Measurements from ENCODE around the gene BCR.

Gene BCR

GRCh38 chr22:23178512-23179254 lies 1.6 kb upstream of the BCR start:
- DNase-seq: peak; percentile 65

- no peak for DNase-seq
Measured at GRCh38 chr22:23179381-23180299, 669 bp upstream of the BCR start.

- DNase-seq: no peak
Measured at GRCh38 chr22:23180893-23181720, 798 bp downstream of the BCR start.

GRCh38 chr22:23181721-23182308 lies 1.5 kb downstream of the BCR start:
- no peak for DNase-seq

GRCh38 chr22:23182309-23183060 lies 2.2 kb downstream of the BCR start:
- no peak for DNase-seq

GRCh38 chr22:23183061-23183698 lies 2.9 kb downstream of the BCR start:
- no peak for DNase-seq

GRCh38 chr22:23184100-23184763 lies 3.9 kb downstream of the BCR start:
- no peak for DNase-seq

- DNase-seq: peak; percentile 69
Measured at GRCh38 chr22:23184764-23185113, 4.4 kb downstream of the BCR start.

GRCh38 chr22:23187211-23187610 lies 6.9 kb downstream of the BCR start:
- DNase-seq: no peak

- DNase-seq: no peak
Measured at GRCh38 chr22:23187871-23188700, 7.8 kb downstream of the BCR start.

- no peak for DNase-seq
Measured at GRCh38 chr22:23190526-23190925, 10.2 kb downstream of the BCR start.

- no peak for DNase-seq
Measured at GRCh38 chr22:23192133-23192532, 11.8 kb downstream of the BCR start.

- DNase-seq: no peak
Measured at GRCh38 chr22:23192558-23192957, 12.2 kb downstream of the BCR start.

GRCh38 chr22:23193196-23193827 lies 13.0 kb downstream of the BCR start:
- DNase-seq: no peak

GRCh38 chr22:23193882-23194281 lies 13.6 kb downstream of the BCR start:
- DNase-seq: no peak

GRCh38 chr22:23196165-23196564 lies 15.9 kb downstream of the BCR start:
- no peak for DNase-seq

- no peak for DNase-seq
Measured at GRCh38 chr22:23197836-23198235, 17.5 kb downstream of the BCR start.

- DNase-seq: no peak
Measured at GRCh38 chr22:23199159-23199558, 18.9 kb downstream of the BCR start.

GRCh38 chr22:23200898-23201297 lies 20.6 kb downstream of the BCR start:
- DNase-seq: no peak

All from NCI-H1694 (cell line).